K562 (cell line): Measurements from ENCODE around the gene CMTM4. TPM values are rescaled to one million over a fixed set of nuclear protein-coding genes. Genes with fewer than 3 reads are reported as not detected.

ENCODE experiments used
- ASH1L ChIP-seq: fragments of 450-650 bp; IDR thresholded peaks from 2 replicates; pipeline ENCODE4 v1.6.1; 2018; ENCODE audit warnings: borderline replicate concordance, mild to moderate bottlenecking, low read depth; ENCODE audit not compliant: partially characterized antibody
- BDP1 ChIP-seq: IDR thresholded peaks from 3 replicates; pipeline ENCODE4 v1.6.1; 2011; ENCODE audit not compliant: insufficient read length, insufficient read depth
- CC2D1A ChIP-seq: fragments of 450-650 bp; IDR thresholded peaks from 2 replicates; pipeline ENCODE4 v1.6.1; 2017; ENCODE audit warnings: mild to moderate bottlenecking
- ELF4 ChIP-seq: fragments of 450-650 bp; formaldehyde crosslinking; IDR thresholded peaks from 2 replicates; pipeline ENCODE4 v1.4.0; 2022; ENCODE audit warnings: missing genetic modification characterization
- ETV1 ChIP-seq: fragments of 450-650 bp; conservative IDR thresholded peaks from 2 replicates; pipeline ENCODE4 v1.6.1; 2016; ENCODE audit warnings: missing genetic modification characterization, control low read depth, low read depth, missing compliant biosample characterization
- EZH2 ChIP-seq: IDR thresholded peaks from 2 replicates; pipeline ENCODE4 v1.6.1; 2012; ENCODE audit warnings: low read depth, mild to moderate bottlenecking, inconsistent platforms, low read length, borderline replicate concordance
- FUS ChIP-seq: fragments of 200-400 bp; formaldehyde crosslinking; optimal IDR thresholded peaks from 2 replicates; pipeline ENCODE3; 2017; ENCODE audit warnings: low read depth, low read length
- GABPB1 ChIP-seq: sonication (generic); formaldehyde crosslinking; IDR thresholded peaks from 2 replicates; pipeline ENCODE4 v1.8.0; 2022; ENCODE audit warnings: mild to moderate bottlenecking, missing genetic modification reagents
- GATA2 ChIP-seq: sonication (generic); formaldehyde crosslinking; IDR thresholded peaks from 2 replicates; pipeline ENCODE4 v1.4.0; 2020; ENCODE audit warnings: mild to moderate bottlenecking, missing genetic modification reagents
- HNRNPK ChIP-seq: fragments of 200-400 bp; formaldehyde crosslinking; IDR thresholded peaks from one replicate; pipeline ENCODE4 v1.6.1; 2018; ENCODE audit warnings: mild to moderate bottlenecking, low read depth, low read length; ENCODE audit not compliant: poor library complexity, severe bottlenecking
- NCOA6 ChIP-seq: fragments of 450-650 bp; IDR thresholded peaks from 2 replicates; pipeline ENCODE4 v1.6.1; 2017; ENCODE audit warnings: mild to moderate bottlenecking
- NEUROD1 ChIP-seq: fragments of 150-350 bp; IDR thresholded peaks from 2 replicates; pipeline ENCODE4 v1.6.1; 2014; ENCODE audit warnings: borderline replicate concordance, low read length, low read depth; ENCODE audit not compliant: partially characterized antibody
- PHTF2 ChIP-seq: fragments of 250-450 bp; sonication (Bioruptor Pico); IDR thresholded peaks from 2 replicates; pipeline ENCODE4 v1.5.0; 2021; ENCODE audit warnings: mild to moderate bottlenecking
- RB1 ChIP-seq: fragments of 450-650 bp; IDR thresholded peaks from 2 replicates; pipeline ENCODE4 v1.6.1; 2017; ENCODE audit warnings: low read depth, mild to moderate bottlenecking
- RBBP5 ChIP-seq: fragments of 200-600 bp; sonication (generic); IDR thresholded peaks from 2 replicates; pipeline ENCODE4 v1.6.1; 2012; ENCODE audit warnings: borderline replicate concordance, mild to moderate bottlenecking, low read length, control low read depth, inconsistent platforms; ENCODE audit not compliant: insufficient read depth, poor library complexity, severe bottlenecking
- SIN3B ChIP-seq: fragments of 450-650 bp; IDR thresholded peaks from 2 replicates; pipeline ENCODE4 v1.6.1; 2017; ENCODE audit warnings: low read depth, mild to moderate bottlenecking, moderate library complexity
- SMARCE1 ChIP-seq: fragments of 450-650 bp; IDR thresholded peaks from 2 replicates; pipeline ENCODE4 v1.7.1; 2016; ENCODE audit warnings: mild to moderate bottlenecking
- STAG1 ChIP-seq: sonication (generic); formaldehyde crosslinking; IDR thresholded peaks from 2 replicates; pipeline ENCODE4 v1.5.0; 2020; ENCODE audit warnings: missing genetic modification reagents, borderline replicate concordance
- U2AF2 ChIP-seq: fragments of 200-400 bp; formaldehyde crosslinking; optimal IDR thresholded peaks from 2 replicates; pipeline ENCODE3; 2017; ENCODE audit warnings: low read depth, mild to moderate bottlenecking, low read length
- ZFX ChIP-seq: sonication (generic); formaldehyde crosslinking; IDR thresholded peaks from 2 replicates; pipeline ENCODE4 v1.8.0; 2022; ENCODE audit warnings: mild to moderate bottlenecking, missing genetic modification reagents, moderate library complexity
- ZNF764 ChIP-seq: fragments of 250-450 bp; sonication (Bioruptor Pico); IDR thresholded peaks from 2 replicates; pipeline ENCODE4 v1.4.0; 2020; ENCODE audit warnings: low read depth, mild to moderate bottlenecking, moderate library complexity
- polyA plus RNA-seq, 8 experiments: library from polyadenylated mRNA; depleted of rRNA in 4 of 8; stranded (reverse) in 5 of 8; unstranded in 3 of 8; fragments of >200 nt; fragmentation: Nextera tagmentation in 2 of 8; fragmentation: Illumina TruSeq in 1 of 8; extraction: Ambion mirVana in 2 of 8; extraction: Trizol in 1 of 8; gene quantifications; 2 replicates each; pipeline versions ENCODE4 v1.2.1 to v1.2.3, GENCODE V29; 2011 to 2014; ENCODE audit warnings: inconsistent platforms in 1 of 8, missing spikeins in 1 of 8
- total RNA-seq, 7 experiments: library from RNA; depleted of rRNA in 6 of 7; stranded (reverse); fragments of >200 nt in 6 of 7; fragmentation: Illumina TruSeq in 2 of 7; extraction: Trizol in 2 of 7; gene quantifications; 2 replicates each; pipeline versions ENCODE4 v1.2.1 to v1.2.3, GENCODE V29; 2011 to 2021; ENCODE audit warnings: low replicate concordance in 1 of 7
- TF ChIP-seq, protein P1 (sequence below): fragments of 250-450 bp; sonication (Bioruptor Pico); IDR thresholded peaks from 2 replicates; pipeline ENCODE4 v1.5.1; 2021; ENCODE audit warnings: mild to moderate bottlenecking
- TF ChIP-seq, protein P2 (sequence below): sonication (generic); formaldehyde crosslinking; IDR thresholded peaks from 2 replicates; pipeline ENCODE4 v1.8.1; 2022; ENCODE audit warnings: missing genetic modification reagents
- TF ChIP-seq, protein P3 (sequence below): IDR thresholded peaks from 2 replicates; pipeline ENCODE4 v1.6.1; 2011; ENCODE audit not compliant: insufficient read length; ENCODE audit errors: extremely low read depth
- TF ChIP-seq, protein P4 (sequence below): fragments of 250-450 bp; sonication (Bioruptor Pico); IDR thresholded peaks from 2 replicates; pipeline ENCODE4 v1.8.0; 2022; ENCODE audit warnings: moderate library complexity, mild to moderate bottlenecking, inconsistent platforms

CMTM4 gene
- total and polyA plus RNA-seq, 9 of the 15 experiments (the other 6 are each of a cell fraction or from before 2014, with no cell fraction given) = 2.0 to 21.3 (median 12.5) TPM

DNA sequence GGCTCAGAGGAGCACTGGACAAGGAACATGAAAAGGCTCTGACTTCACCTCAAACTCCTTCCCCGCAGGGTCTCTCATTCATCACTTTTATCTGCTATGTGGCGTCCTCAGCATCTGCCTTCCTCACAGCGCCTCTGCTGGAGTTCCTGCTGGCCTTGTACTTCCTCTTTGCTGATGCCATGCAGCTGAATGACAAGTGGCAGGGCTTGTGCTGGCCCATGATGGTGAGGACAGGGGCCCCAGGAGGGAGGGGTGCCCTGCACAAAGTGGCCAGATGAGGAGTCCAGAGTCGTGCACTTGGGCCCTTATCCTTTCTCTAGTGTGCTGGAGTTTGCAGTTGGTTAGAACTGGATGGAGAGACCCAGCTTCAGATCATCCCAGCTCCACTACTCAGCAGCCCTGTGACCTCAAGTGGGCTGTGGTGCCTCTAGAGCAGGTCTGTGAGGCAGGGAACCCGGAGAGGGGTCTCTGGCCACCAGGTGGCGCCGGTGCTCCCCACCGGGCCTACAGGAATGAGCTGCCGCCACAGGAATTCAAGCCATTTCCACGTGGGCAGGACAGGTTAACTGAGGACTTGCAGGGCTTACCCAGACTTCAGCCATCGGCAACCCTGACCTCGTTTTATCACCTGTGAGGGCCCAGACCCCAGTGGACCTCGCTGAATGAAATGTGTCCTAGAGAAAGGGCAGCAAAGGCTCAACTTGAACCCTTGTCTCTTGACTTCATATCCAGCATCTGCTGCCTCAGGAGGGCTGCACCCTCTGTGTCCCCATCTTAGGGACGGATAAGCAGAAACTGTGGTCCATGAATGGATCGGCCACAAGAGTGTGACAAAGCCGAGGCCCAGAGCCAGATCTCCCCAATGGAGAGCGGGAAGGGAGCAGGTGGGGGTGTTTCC lies 88.1 kb downstream of the CMTM4 start (continued):
- TF ChIP-seq SIN3B = no peak
- no peak for TF ChIP-seq ZNF764 (CRISPR knock-in tag)
- peak; percentile 44 for TF ChIP-seq ETV1 (tag)
- no peak for TF ChIP-seq FUS
- TF ChIP-seq, protein P1, sequence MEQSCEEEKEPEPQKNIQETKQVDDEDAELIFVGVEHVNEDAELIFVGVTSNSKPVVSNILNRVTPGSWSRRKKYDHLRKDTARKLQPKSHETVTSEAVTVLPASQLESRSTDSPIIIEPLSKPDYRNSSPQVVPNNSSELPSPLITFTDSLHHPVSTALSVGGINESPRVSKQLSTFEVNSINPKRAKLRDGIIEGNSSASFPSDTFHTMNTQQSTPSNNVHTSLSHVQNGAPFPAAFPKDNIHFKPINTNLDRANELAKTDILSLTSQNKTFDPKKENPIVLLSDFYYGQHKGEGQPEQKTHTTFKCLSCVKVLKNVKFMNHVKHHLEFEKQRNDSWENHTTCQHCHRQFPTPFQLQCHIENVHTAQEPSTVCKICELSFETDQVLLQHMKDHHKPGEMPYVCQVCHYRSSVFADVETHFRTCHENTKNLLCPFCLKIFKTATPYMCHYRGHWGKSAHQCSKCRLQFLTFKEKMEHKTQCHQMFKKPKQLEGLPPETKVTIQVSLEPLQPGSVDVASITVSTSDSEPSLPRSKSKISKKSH (CRISPR knock-in tag) = no peak
- TF ChIP-seq ZFX (CRISPR knock-in tag) = peak; percentile 68
- TF ChIP-seq, protein P2, sequence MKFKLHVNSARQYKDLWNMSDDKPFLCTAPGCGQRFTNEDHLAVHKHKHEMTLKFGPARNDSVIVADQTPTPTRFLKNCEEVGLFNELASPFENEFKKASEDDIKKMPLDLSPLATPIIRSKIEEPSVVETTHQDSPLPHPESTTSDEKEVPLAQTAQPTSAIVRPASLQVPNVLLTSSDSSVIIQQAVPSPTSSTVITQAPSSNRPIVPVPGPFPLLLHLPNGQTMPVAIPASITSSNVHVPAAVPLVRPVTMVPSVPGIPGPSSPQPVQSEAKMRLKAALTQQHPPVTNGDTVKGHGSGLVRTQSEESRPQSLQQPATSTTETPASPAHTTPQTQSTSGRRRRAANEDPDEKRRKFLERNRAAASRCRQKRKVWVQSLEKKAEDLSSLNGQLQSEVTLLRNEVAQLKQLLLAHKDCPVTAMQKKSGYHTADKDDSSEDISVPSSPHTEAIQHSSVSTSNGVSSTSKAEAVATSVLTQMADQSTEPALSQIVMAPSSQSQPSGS = no peak
- no peak for TF ChIP-seq GABPB1 (CRISPR knock-in tag)
- no peak for TF ChIP-seq ASH1L
- TF ChIP-seq STAG1 (CRISPR knock-in tag) = 0 out of 2 replicates have a peak, but pooled peaks have one; percentile 29
- TF ChIP-seq, protein P3, sequence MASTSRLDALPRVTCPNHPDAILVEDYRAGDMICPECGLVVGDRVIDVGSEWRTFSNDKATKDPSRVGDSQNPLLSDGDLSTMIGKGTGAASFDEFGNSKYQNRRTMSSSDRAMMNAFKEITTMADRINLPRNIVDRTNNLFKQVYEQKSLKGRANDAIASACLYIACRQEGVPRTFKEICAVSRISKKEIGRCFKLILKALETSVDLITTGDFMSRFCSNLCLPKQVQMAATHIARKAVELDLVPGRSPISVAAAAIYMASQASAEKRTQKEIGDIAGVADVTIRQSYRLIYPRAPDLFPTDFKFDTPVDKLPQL = no peak
- no peak for TF ChIP-seq RBBP5
- TF ChIP-seq PHTF2 = no peak
- TF ChIP-seq BDP1 = no peak
- TF ChIP-seq SMARCE1 = no peak
- TF ChIP-seq CC2D1A = peak; percentile 45; the same call in 1 of the 2 replicates
- no peak for TF ChIP-seq NCOA6
- no peak for TF ChIP-seq EZH2
- TF ChIP-seq NEUROD1 = no peak
- peak; percentile 37; the same call in 1 of the 2 replicates for TF ChIP-seq RB1
- TF ChIP-seq HNRNPK = no peak
- TF ChIP-seq, protein P4, sequence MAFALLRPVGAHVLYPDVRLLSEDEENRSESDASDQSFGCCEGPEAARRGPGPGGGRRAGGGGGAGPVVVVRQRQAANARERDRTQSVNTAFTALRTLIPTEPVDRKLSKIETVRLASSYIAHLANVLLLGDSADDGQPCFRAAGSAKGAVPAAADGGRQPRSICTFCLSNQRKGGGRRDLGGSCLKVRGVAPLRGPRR (CRISPR knock-in tag) = no peak
- no peak for TF ChIP-seq ELF4 (CRISPR knock-in tag)
- TF ChIP-seq U2AF2 = no peak
- TF ChIP-seq GATA2 (CRISPR knock-in tag) = no peak
